ENCODE data around the gene IGLL5. TPM values are rescaled to one million over a fixed set of nuclear protein-coding genes. Genes with fewer than 3 reads are reported as not detected.

IGLL5 gene
- total RNA-seq, 1 donor: not detected

DNA sequence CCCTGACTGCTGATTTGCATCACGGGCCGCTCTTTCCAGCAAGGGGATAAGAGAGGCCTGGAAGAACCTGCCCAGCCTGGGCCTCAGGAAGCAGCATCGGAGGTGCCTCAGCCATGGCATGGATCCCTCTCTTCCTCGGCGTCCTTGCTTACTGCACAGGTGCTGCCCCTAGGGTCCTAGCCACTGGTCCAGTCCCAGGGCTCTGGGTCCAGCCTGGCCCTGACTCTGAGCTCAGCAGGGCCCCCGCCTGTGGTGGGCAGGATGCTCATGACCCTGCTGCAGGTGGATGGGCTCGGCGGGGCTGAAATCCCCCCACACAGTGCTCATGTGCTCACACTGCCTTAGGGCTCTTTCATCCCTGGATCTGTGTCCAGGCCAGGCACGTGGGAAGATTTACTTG lies 7.0 kb upstream of the IGLL5 start:
- TF ChIP-seq, protein P1, sequence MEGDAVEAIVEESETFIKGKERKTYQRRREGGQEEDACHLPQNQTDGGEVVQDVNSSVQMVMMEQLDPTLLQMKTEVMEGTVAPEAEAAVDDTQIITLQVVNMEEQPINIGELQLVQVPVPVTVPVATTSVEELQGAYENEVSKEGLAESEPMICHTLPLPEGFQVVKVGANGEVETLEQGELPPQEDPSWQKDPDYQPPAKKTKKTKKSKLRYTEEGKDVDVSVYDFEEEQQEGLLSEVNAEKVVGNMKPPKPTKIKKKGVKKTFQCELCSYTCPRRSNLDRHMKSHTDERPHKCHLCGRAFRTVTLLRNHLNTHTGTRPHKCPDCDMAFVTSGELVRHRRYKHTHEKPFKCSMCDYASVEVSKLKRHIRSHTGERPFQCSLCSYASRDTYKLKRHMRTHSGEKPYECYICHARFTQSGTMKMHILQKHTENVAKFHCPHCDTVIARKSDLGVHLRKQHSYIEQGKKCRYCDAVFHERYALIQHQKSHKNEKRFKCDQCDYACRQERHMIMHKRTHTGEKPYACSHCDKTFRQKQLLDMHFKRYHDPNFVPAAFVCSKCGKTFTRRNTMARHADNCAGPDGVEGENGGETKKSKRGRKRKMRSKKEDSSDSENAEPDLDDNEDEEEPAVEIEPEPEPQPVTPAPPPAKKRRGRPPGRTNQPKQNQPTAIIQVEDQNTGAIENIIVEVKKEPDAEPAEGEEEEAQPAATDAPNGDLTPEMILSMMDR (IDR thresholded peaks at IDR 0.05; ENCODE audit: insufficient read depth, low read depth, low read length): no peak
- H3K4me3 ChIP-seq (ENCODE audit: low read depth, low read length): no peak overlapping the region
- DNase-seq (ENCODE audit: low read depth): no peak

DNA sequence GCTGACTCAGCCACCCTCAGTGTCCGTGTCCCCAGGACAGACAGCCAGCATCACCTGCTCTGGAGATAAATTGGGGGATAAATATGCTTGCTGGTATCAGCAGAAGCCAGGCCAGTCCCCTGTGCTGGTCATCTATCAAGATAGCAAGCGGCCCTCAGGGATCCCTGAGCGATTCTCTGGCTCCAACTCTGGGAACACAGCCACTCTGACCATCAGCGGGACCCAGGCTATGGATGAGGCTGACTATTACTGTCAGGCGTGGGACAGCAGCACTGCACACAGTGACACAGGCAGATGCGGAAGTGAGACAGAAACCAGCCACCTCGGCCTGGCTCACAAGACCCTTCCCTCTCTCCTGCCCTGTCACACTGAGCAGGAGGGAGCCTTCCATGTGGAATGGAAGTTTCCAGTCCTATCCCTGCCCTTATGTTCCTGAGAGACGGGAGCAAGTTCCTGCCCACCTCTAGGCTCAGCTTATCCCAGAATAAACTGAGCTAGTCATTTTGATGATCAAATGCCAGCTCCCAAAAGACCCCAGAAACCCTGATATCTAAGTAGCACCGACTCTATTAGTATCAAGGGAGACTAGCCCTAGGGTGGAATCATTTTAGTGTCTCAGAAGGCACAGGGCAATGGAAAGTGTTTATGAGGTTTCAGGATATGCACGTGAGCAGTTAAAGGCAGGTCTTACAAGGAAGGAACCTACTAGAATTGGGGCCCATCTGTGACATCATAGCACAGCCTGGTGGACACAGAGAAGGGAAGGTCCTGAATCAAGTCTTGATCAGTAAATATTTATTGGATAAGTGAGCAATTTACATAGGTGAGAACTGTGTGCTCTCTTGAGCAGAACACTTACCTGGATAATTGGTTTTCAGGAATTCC lies 6.3 kb upstream of the IGLL5 start:
- TF ChIP-seq, protein P1 (IDR thresholded peaks at IDR 0.05; ENCODE audit: insufficient read depth, low read depth, low read length): no peak
- H3K4me3 ChIP-seq (ENCODE audit: low read depth, low read length): no peak overlapping the region
- DNase-seq (ENCODE audit: low read depth): no peak

DNA sequence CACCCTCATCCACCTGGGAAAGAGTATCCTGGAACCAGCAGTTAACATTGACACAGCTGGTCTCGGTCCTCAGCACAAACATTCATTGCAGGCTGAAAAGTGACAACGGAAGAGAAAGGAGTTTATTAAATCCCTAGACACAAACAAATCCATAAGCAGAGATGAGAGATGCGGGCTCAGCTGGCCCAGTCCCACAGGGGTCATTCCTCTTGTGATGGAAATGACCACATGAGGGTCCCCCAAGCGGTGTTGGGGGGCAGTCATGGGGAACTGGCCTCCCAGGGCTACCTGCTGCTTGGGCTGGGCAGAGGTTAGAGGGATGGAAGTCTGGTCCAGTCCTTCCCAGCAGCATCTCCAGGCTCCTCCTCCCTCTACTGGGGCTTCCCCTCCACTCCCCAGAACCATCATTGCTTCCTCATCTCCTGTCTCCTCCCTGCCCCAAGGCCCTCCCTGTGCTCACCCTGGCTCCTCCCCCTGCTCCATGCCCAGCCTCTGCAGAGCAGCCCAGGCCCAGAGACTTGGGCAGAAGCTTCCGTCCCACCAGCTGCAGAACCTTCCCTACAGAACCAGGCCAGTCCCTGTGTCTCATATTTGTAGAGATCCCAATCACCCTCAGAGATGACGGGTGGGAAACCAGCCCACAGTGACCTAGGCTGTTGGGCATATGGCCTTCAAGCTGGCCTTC lies 5.4 kb upstream of the IGLL5 start:
- no peak for DNase-seq (ENCODE audit: low read depth)
- H3K4me3 ChIP-seq (ENCODE audit: low read depth, low read length): no peak overlapping the region
- TF ChIP-seq, protein P1 (IDR thresholded peaks at IDR 0.05; ENCODE audit: insufficient read depth, low read depth, low read length): no peak

DNA sequence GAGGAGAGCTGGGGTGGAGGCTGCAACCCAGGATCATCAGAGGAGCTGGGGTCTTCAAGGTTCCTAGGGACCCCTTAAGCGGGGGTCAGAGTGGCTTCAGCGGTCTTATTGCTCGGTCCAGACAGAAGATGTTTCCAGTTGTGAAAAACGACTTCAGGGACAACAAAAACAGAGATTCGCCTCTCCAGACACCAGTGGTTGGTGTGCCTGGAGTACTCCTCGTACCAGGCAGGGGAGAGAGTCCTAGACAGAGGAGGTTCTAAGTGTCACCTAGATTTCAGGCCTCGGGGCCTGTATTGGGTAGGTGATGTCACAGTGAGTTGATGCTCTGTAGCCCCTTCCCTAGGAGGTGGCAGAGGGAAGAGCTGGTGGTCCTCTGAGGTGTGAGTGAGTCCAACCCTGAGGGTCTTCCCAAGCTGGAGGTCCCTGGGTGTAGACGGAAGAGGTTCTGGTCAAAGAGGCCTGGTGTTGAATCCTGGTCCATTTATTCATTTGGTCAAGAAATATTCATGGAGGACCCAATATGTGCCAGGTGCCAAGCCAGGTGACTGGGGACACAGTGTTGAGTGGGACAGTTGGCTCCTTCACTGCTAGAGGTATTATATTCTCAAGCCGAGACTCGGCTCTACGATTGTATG lies 4.4 kb upstream of the IGLL5 start:
- TF ChIP-seq, protein P1 (IDR thresholded peaks at IDR 0.05; ENCODE audit: insufficient read depth, low read depth, low read length): no peak
- no peak for DNase-seq (ENCODE audit: low read depth)
- no peak overlapping the region for H3K4me3 ChIP-seq (ENCODE audit: low read depth, low read length)

DNA sequence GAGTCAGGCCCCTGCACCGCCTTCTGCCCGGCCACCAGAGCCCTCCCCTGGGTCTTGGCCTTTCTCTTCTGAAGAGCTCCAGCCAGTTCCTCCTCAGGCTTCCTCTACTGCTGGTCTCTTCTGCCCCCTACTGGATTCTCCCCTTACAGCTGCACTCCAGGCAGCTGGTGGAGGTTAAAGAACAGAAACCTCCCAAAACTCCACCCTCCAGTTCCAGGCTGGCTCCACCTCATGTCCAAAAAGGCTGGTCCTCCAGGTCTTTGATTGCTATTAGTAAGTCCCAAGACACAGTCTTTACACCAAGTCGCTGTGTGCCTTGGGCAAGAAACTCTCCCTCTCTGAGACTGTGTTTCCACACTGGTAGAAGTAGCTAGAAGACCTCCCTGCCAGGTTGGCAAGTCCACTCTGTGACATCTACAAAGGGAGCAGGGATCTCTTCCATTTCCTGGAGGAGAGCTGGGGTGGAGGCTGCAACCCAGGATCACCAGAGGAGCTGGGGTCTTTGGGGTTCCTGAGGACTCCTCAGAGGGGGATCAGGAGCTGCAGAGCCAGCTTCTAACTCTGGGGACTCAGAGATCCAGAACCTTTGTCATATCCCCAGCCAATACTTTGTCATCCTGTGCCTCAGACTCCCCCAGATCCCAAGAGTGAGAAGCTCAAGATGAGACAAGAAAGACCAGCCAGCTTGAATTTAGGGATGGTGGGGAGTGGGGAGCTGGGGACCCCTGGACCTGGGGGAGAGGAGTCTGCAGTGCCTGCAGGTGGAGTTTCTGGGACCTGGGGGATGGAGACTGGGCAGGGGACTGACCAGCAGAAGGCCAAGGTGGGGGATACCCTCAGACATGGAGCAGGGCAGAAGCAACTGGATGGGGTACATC lies 3.4 kb upstream of the IGLL5 start:
- TF ChIP-seq, protein P1 (IDR thresholded peaks at IDR 0.05; ENCODE audit: insufficient read depth, low read depth, low read length): peak; percentile 73
- DNase-seq (ENCODE audit: low read depth): peak; percentile 61
- H3K4me3 ChIP-seq (ENCODE audit: low read depth, low read length): no peak overlapping the region
